Mucosa of rectum (tissue), 2 donors: ENCODE results near the gene EFHC1.

Source experiments
- H3K27ac ChIP-seq, 2 donors: one replicate each; pipeline ENCODE4 v1.7.0; 2013; ENCODE audit warnings: inconsistent platforms in 2 of 2, low read depth in 2 of 2, low read length in 2 of 2
- H3K27me3 ChIP-seq, 2 donors: one replicate each; pipeline ENCODE4 v1.7.0; 2013; ENCODE audit warnings: low read length in 2 of 2; ENCODE audit not compliant: control insufficient read depth in 2 of 2, insufficient read depth in 2 of 2
- H3K36me3 ChIP-seq, 2 donors: one replicate each; pipeline ENCODE4 v1.7.0; 2013; ENCODE audit warnings: low read length in 2 of 2; ENCODE audit not compliant: control insufficient read depth in 2 of 2, insufficient read depth in 2 of 2
- H3K4me1 ChIP-seq, 2 donors: one replicate each; pipeline ENCODE4 v1.7.0; 2013; ENCODE audit warnings: low read length in 2 of 2, mild to moderate bottlenecking in 1 of 2; ENCODE audit not compliant: control insufficient read depth in 2 of 2, insufficient read depth in 2 of 2
- H3K4me3 ChIP-seq, 2 donors: one replicate each; pipeline ENCODE4 v1.7.0; 2013; ENCODE audit warnings: low read length in 2 of 2
- H3K9ac ChIP-seq, 2 donors: one replicate each; pipeline ENCODE4 v1.7.0; 2013; ENCODE audit warnings: low read length in 2 of 2, low read depth in 1 of 2, mild to moderate bottlenecking in 1 of 2
- H3K9me3 ChIP-seq, 2 donors: one replicate each; pipeline ENCODE4 v1.7.0; 2013; ENCODE audit warnings: low read length in 2 of 2; ENCODE audit not compliant: control insufficient read depth in 2 of 2
- donor health status: healthy.
- donor health status: Normal muscosa, but diverticular disease.

The EFHC1 gene

DNA sequence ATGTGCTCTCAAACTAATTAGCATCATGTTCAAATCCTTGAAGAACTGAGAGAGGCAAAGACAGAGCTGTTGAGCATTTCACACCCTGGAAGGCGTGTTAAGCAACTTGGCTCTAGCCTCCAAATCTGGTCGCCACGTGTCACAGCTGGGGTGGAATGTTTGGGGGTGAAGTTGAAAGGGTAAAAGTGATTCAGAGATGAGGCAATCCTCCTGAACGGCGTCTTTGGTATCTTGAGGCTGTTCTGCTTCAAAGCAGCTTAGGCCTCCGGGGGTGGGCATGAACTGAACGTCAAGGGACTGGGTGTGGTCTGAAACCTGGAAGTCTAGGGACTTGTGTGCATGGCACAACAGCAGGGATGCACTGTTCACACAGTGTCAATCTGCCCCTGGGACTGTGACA is 94.4 kb downstream of the EFHC1 start:
- Histone ChIP-seq H3K4me3 (no peak overlapping the region), H3K9me3 (no peaks in the 10 kb centered on the region), H3K4me1 (peaks cover 10 to 16% of the 10 kb centered on the region in 2 donors), H3K9ac (no peak overlapping the region), H3K36me3 (peaks cover 13 to 26% of the 10 kb centered on the region in 2 donors), H3K27me3 (no peaks in the 10 kb centered on the region), H3K27ac (no peak overlapping the region)

GRCh38 chr6:52515219-52515960 is 95.2 kb downstream of the EFHC1 start:
- peaks cover 10 to 16% of the 10 kb centered on the region in 2 donors for H3K4me1 ChIP-seq
- H3K27ac ChIP-seq: no peak overlapping the region
- H3K36me3 ChIP-seq: peaks cover 12 to 22% of the 10 kb centered on the region in 2 donors
- no peak overlapping the region for H3K9ac ChIP-seq
- H3K9me3 ChIP-seq: no peaks in the 10 kb centered on the region
- no peak overlapping the region for H3K4me3 ChIP-seq
- H3K27me3 ChIP-seq: no peaks in the 10 kb centered on the region

GRCh38 chr6:52516269-52516668 is 96.1 kb downstream of the EFHC1 start:
- H3K27ac ChIP-seq: no peak overlapping the region
- peaks cover 12 to 18% of the 10 kb centered on the region in 2 donors for H3K36me3 ChIP-seq
- H3K4me3 ChIP-seq: no peak overlapping the region
- H3K9me3 ChIP-seq: no peaks in the 10 kb centered on the region
- no peak overlapping the region for H3K9ac ChIP-seq
- H3K27me3 ChIP-seq: no peaks in the 10 kb centered on the region
- H3K4me1 ChIP-seq: peaks cover 10 to 16% of the 10 kb centered on the region in 2 donors

- H3K36me3 ChIP-seq: peaks cover 12 to 18% of the 10 kb centered on the region in 2 donors
- H3K9me3 ChIP-seq: no peaks in the 10 kb centered on the region
- no peak overlapping the region for H3K27ac ChIP-seq
- H3K9ac ChIP-seq: no peak overlapping the region
- no peak overlapping the region for H3K4me3 ChIP-seq
- H3K4me1 ChIP-seq: peaks cover 10 to 17% of the 10 kb centered on the region in 2 donors
- H3K27me3 ChIP-seq: no peaks in the 10 kb centered on the region
Observed at GRCh38 chr6:52516943-52517342, 96.8 kb downstream of the EFHC1 start.

DNA sequence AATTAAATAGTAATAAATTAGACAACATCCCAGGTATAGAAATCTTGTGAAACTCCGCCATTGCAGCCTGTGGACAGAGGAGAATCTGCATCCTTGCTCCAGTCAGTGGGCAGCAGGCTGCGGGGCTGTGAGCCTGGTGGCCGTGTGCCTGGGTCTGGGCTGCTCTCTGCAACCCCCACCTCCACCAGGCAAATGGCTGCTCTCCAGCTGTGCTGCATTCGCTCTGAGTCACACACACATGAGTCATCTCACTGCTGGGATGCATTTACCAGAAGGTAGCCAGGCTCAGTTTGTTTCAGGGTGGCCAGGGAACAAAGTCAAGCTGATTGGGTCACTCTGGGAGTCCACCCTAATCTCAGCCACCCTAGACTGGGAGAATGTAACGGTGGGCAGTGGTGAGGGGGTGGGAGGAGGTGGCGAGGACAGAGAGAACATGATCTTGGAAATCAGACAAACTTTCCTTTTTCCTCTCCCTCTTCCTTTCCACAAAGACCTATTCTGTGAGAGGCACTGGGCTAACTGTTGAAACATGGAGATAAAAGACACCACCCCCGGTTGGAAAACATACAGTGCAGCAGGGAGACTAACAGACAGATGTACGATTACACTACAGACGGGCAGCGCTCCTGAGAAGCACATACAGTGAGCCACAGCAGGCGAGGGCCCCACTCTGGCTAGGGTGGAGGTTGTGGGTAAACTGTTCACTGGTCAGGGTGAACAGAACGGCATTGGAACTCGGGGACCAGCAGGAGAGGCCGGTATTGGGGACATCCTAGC is 97.5 kb downstream of the EFHC1 start:
- Histone ChIP-seq H3K4me3 (peak overlapping the region in 1 of 2 donors; percentile 13), H3K4me1 (peaks cover 10 to 15% of the 10 kb centered on the region in 2 donors), H3K9ac (peak overlapping the region in 1 of 2 donors; percentile 35), H3K9me3 (no peaks in the 10 kb centered on the region), H3K27ac (peak overlapping the region; percentile 81), H3K36me3 (peaks cover 12 to 18% of the 10 kb centered on the region in 2 donors), H3K27me3 (no peaks in the 10 kb centered on the region)

DNA sequence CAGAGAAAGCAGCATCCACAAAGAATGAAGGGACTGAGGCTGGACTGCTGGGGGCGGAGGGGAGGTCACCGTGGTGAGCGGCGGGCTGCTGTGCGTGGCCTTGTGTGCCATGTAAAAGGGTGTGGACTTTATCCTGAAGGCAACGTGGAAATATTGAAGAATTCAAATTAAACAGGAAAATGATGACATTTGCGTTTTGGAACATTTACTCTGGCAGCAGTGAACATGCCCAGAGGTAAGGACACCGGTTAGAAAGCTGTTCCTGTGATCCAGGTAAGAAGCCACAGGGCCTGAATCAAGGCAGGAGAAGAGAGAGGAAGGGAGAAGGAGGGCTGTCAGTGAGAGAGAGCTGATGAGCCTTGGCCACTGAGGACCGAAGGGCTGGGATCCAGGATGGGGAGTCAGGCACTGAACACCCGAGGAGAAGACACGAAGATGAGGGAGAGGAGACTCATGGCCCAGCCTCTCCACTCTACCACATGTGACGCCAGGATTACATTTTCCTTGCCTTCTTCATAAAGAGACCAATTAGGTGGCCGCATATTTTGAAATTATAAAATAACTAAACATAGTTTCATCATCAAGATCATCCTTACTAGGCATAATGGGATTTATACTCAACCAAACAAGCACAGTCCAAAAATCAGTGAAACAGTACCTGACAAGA is 98.3 kb downstream of the EFHC1 start:
- Histone ChIP-seq H3K27ac (peak overlapping the region; percentile 81), H3K9ac (no peak overlapping the region), H3K36me3 (peaks cover 12 to 15% of the 10 kb centered on the region in 2 donors), H3K27me3 (no peaks in the 10 kb centered on the region), H3K4me3 (no peak overlapping the region), H3K9me3 (no peaks in the 10 kb centered on the region), H3K4me1 (peaks cover 7 to 15% of the 10 kb centered on the region in 2 donors)

DNA sequence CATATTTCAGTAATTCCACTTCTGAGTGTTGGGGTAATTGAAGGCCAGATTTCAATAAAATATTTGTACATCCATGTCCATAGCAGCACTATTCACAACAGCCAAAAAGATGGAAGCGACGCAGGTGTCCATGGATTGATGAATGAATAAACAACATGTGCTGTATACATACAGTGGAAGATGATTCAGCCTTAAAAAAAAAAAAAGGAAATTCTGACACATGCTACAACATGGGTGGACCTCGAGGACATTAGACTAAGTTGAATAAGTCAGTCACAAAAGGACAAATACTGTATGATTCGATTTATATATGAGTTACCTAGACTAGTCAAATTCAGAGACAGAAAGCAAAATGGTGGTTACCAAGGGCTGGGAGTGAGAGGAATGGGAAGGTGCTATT is 99.5 kb downstream of the EFHC1 start:
- H3K4me3 ChIP-seq: no peak overlapping the region
- no peak overlapping the region for H3K27ac ChIP-seq
- H3K27me3 ChIP-seq: no peaks in the 10 kb centered on the region
- no peak overlapping the region for H3K9ac ChIP-seq
- H3K36me3 ChIP-seq: peaks cover 6 to 8% of the 10 kb centered on the region in 2 donors
- H3K4me1 ChIP-seq: peaks cover 3 to 15% of the 10 kb centered on the region in 2 donors
- no peaks in the 10 kb centered on the region for H3K9me3 ChIP-seq

- no peak overlapping the region for H3K4me3 ChIP-seq
- H3K4me1 ChIP-seq: peaks cover 3 to 15% of the 10 kb centered on the region in 2 donors
- no peaks in the 10 kb centered on the region for H3K9me3 ChIP-seq
- H3K27ac ChIP-seq: peak overlapping the region; percentile 1 to 2
- H3K9ac ChIP-seq: no peak overlapping the region
- H3K27me3 ChIP-seq: no peaks in the 10 kb centered on the region
- no peaks in the 10 kb centered on the region for H3K36me3 ChIP-seq
Observed at GRCh38 chr6:52522151-52522626, 102.0 kb downstream of the EFHC1 start.

GRCh38 chr6:52522655-52523054 is 102.5 kb downstream of the EFHC1 start:
- no peak overlapping the region for H3K9ac ChIP-seq
- H3K36me3 ChIP-seq: no peaks in the 10 kb centered on the region
- H3K27me3 ChIP-seq: no peaks in the 10 kb centered on the region

More at GRCh38 chr6:52522655-52523054, 102.5 kb downstream of the EFHC1 start:
- Histone ChIP-seq H3K9me3 (no peaks in the 10 kb centered on the region), H3K4me1 (peaks cover 3 to 12% of the 10 kb centered on the region in 2 donors), H3K27ac (peak overlapping the region in 1 of 2 donors; percentile 2), H3K4me3 (no peak overlapping the region)
